ENCODE data around the gene APBA2.
A peak's percentile ranks its signal among the peaks of the same experiment; 100 is the strongest.

Gene APBA2

DNA sequence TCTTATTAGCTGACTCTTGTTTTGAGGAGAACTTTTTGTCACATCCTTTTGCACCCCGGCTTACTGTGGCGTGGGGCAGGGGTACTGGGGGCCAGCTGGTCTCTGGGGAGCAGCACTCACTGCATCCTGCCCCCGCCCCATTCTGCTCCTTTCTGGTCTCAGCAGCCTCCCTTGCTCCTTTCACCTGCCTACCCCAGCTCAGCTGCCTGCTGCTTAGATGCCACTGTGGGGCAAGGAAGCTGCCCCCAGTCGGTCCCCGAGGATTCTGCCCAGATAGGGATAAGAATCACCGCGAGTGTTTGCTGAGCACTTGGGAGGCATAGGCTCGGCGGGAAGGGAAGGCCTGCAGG lies 32.0 kb downstream of the APBA2 start:
- DNase-seq: peak; percentile 51

DNA sequence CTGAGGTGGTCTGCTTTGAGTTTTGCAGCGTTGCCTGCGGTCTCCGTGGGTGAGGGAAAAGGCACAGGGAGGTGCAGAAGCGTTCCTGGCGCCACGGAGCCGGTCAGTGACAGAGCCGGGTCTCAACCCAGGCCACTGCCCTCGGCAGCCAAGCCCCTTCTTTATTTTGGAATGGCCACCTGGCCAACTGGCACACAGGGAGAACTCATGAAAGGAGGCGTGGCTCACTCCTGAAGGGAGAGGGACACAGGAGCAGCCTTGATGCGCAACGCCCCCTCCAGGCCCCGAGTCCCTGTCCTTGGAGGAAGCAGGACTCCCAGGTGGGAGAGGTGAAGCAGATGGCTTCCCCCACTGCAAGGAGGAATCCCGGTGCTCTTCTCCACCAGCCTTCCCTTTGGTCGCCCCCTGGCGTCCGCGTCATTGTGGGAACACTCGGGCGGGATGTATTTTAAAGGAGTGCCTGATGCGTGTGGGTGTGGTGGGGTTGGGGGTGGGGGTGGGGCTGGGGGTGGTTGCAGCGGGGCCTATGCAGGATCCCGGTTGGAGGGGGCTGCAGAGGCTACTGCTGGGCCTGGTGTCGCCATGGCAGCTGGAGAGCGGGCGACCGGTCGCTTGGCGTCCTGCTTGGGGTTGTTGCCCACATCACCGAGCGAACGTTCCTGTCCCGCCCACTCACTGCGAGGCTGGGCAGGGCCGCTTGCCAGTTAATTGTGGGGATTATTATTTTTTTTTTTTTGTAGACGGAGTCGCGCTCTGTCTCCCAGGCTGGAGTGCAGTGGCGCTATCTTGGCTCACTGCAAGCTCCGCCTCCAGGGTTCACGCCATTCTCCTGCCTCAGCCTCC lies 32.6 kb downstream of the APBA2 start:
- peak; percentile 79 for DNase-seq

DNA sequence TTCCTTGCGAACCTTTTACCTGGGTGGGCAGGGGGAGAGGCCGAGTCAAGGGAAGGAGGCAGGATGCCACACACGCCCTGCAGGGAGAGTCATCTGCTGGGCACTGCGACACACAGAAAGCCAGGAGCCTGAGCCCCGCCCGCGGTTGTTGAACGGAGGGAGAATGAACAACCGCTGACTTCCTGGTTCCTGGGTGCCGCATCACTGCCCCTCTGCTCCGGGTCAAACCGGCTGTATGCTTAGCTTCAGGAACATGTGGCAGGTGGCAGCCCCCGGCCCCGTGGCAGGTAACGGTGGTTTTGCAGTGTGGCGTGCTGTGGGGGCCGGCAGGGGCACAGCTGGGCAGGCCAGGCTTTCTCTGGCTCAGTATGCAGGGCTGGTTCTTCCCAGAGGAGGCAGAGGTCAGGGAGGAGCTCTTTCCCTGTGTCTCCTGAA lies 33.4 kb downstream of the APBA2 start:
- peak; percentile 85 for DNase-seq

DNA sequence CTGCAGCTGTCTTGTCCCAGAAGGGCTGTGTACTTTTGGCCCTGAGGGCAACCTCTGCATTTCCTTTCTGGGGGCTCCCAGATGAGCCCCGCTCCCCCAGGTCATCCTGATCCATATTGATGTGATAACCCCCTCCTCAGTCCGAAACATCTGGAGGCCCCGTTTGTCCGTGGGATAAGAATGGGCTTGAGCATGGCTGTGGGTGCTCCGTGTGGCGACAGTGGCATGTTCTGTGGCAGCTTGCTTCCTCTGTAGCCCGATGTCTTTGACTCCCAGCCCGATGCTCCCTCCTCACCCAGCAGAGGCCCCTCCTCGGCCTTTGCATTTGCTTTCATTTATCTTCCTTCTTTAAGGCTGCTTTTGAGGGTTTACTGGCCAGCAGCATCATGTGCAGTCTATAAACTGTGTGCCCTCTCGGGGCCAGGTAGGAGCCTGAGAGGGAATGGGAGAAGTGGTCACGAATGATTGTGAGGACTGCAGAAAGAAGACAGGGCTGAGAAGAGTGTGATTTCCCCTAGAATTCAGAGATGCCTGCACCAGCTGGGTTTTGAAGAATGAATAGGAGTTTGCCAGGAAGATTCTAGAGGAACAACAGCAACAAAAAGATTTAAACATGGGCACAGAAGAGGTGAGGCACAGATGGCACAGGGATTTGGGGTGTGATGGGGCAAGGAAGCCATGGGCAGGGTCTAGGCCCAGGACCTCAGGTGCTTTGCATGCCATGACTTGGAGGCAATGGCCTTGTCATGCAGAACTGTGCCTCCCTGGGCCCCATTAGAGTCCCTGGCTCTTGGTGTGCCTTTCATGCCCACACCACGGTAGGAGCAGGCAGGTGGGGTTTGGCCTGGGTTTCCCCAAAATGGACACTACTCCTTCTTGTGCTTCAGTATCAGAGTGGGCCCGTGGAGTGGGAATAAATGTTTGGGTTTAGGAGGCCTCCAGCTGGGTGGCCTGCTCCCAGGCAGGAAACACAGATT lies 34.2 kb downstream of the APBA2 start:
- no peak for DNase-seq

DNA sequence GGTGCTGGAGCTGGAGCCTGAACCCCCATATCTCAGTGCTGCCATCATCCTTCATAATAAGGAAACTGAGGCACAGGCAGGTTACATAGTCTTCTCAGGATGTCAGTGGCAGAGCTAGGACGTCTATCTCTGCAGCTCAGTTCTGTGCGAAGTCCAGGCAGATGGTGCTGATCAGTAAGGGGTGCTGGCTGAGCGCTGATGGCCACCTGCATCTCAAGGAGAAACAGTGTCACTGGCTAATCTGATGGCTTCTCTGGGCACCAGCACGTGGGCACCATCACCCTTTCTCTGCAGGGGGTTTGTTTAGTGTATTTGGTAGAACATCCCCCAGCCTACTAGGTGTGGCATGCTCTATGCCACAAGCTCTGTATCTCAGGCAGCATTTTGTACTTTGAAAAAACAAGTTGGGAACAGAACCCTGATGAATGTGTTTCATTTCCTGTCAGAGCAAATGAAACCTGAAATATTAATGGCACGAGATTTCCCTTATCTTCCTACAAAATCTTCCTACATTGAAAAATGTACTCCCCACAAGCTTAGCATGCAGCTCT lies 35.1 kb downstream of the APBA2 start:
- DNase-seq: no peak

DNA sequence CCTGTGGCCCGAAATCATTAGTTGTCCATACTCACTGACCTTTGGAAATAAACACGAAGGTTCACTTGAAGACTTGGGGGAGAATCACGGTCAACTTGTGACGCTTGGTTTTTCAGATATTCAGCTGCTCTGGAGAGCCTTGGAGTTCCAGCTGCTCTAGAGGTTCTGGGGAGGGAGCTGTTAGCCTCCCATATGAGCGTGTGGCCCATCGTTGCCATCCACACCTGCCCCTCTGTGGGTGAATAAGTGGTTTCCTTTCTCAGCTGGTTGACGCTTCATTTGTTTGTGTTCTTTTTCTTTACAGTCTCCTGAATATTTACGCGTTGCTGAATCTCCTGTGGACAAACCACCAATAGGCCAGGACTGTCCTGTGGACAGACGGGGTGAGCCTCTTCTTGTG lies 35.6 kb downstream of the APBA2 start:
- no peak for DNase-seq

DNA sequence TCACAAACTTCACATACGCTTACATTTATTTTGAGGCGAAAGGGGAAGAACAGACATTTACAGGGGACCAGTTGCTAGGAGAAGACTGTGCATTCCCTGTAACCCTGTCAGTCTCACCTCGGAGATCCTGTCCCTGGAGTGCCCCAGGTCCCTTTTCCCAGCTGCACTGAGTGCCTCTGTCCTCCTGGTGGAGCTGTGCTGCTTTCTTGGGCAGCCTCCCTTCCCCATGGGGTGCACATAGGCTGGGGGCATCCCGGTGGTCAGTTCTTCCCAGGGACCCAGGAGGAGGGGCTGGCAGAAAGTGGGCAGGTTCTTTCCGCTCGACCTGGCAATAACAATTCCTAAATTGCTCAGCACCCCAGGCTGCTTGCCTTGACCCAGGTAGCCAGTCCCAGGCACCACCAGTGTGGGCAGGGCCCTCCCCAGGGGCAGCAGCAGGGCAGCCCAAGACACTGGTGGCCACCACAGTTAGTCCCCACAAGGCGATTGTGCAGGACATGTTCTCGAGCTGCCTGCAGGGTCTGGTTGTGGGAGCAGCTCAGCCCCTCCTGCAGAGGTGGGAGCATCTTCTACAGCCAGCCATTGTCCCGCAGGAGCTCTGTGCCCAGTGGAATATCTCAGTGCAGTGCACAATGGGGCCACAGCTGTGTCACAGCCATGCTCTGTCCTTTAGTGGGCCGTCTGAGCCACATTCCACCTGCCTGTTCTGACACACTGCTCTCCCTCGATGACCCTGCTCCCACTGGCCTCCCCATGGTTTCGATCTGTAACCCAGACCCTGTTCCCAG lies 36.3 kb downstream of the APBA2 start:
- peak; percentile 20 for DNase-seq

DNA sequence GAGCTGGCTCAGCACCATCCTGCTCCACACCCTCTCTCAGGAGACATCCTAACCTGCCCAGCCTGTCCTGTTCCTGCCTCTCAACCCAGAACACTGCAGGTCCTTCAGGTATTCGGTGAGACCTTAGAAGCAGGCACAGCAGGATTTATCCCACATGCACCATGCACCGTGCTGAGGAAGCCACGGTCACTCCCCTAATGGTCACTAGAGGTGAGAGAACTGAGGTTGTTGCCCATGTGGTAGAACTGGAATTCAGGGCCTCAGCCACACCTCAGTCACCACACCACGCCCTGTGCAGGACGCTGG lies 36.9 kb downstream of the APBA2 start:
- no peak for DNase-seq

DNA sequence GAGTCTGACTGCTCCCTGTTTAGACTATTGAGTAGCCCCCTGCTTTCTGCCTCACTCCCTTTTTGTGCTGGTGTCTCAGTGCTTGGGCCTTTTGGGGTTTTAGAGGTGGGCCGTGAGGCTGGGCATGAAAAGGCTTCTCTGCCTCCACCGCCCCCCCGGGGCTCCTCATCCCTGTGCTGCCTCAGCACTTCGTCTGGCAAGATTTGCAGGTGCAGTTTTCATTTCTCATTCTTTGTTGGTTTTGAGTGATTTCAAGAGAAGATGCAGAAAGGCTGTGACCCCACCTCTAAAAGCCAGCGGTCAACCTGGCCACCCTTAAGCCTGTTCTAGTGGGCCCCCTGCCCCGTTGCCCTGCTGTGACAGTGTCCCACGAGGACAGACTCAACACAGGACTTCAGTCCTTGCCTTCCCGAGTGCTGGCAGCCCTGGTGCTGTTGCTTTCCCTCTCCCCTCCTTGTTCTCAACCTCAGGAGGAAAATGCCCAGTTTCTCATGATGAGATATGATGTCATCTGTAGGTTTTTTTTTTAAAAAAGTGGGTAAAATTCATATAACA lies 38.0 kb downstream of the APBA2 start:
- DNase-seq: no peak

DNA sequence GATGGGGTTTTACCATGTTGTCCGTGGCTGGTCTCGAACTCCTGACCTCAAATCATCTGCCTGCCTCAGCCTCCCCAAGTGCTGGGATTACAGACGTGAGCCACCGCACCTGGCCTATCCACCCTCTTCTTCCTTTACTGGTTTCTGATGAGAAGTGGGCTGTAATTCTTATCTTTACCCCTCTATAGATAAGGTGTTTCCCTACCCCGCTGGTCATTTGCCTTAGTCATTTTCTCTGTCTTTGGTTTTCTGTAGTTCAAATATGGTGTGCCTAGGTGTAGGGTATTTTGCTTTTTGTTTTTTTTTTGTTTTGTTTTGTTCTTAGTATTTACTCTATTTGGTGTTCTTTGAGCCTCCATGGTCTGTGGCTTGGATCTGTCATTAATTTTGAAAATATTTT lies 41.3 kb downstream of the APBA2 start:
- DNase-seq: no peak

DNA sequence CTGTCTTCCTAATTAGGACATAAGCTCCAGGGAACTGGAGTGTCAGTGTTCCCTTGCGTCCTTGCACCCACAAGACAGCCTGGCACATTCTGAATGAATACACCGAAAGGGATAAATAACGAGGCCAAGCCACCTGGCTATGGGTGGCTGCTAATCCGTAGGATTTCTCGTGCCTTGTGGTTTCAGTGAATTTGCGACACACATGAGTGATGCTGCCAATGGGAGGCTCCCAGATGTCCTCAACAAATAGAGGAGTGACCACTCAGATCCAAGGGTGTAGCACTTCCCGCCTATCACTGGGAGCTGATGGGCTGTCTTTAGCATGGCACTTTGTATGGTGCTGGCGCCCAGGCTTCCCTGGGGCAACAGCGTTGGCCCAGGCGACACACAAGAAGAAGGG lies 43.4 kb downstream of the APBA2 start:
- DNase-seq: no peak

DNA sequence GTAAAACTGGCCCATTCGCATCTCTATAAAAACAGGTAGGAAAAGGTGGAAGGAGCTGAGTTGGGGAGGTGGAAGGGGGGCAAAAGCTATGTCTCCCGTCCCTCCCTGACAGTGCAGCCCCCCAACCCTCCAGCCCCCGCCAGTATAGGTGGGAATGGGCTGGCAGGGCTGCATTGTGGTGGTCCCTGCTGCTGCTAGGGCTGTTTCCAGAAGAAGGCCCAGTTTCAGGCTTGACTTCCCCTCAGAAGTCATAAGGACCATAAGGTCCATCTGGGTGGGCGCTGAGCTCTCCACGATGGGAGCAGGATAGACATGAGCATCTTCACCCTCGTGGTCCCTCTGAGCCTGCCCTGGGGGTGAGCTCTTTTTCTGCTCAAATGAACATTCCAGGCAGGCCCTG lies 44.2 kb downstream of the APBA2 start:
- DNase-seq: no peak

DNA sequence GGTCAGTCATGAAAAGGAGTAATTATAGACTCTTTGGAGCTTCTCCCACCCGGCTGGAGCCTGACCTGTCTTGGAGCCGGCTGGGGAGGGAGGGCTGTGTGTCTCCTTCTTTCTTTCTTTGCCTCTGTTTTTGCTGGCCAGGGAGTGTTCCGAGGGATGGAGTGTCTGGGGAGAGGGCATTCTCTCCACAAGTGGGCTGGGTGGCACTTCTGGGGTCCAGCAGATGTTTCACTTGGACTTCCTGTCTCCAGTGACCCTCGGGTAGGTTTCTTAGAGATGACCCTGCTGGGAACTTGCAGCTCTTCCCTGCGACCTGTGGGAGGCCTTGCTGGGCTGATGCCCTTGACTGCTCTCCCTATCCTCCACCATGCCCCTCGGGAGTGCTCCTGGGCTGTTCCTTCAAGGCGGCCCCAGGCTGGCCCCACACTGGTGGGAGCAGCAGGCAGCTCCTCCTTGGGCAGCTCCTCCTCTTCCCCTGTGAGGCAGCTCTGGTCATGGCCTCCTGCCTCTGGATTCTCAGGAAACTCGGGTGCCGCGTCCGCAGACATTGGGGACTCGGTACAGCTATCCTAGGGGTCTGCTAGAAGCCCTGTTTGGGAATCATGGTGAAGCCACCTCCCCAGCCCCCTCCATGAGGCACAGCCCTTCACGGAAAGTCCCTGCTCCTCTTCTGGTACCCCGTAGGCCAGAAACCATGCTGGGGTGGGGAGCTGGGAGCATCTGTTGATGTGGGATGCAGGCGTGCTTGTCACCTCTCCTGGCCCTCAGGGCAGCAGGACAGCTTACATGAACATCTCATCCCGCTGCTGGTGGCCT lies 44.9 kb downstream of the APBA2 start:
- no peak for DNase-seq

DNA sequence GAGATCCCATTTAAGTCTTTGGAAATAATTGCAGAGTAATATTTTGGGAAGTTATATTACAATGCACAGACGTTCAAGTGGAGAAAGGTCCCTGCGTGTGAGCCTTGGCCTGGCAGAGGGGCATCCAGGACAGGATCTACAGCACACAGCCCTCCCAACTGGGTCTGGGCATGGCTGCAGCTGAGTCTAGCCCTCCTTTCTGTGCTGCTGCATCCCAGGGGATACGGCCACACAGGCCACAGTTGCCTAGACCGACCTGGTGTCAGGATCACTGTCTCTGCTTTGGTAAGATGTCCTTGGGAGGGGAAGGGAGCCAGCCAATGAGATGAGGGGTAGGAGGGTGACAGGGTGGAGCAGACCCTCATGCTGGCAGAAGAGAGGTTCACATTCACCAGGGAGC lies 46.1 kb downstream of the APBA2 start:
- DNase-seq: no peak

DNA sequence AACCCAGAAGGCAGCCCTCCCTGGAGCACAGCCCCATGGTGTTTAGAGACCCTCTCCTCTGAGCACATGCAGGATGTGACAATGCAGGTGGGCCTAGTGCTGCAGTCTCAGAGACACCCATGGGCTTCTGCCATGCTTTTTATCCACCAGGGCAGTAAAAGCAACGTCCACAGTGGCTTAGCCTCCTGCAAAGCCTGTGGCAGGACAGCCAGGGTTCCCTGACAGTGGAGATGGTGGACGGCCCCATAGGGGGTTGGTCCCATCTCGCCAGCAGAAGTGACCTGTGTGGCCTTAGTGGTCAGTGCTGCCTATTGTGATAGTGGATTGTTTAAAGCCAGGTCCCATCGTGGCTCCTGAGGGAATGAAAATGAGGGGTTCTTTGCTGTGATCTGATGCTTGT lies 46.6 kb downstream of the APBA2 start:
- DNase-seq: no peak

DNA sequence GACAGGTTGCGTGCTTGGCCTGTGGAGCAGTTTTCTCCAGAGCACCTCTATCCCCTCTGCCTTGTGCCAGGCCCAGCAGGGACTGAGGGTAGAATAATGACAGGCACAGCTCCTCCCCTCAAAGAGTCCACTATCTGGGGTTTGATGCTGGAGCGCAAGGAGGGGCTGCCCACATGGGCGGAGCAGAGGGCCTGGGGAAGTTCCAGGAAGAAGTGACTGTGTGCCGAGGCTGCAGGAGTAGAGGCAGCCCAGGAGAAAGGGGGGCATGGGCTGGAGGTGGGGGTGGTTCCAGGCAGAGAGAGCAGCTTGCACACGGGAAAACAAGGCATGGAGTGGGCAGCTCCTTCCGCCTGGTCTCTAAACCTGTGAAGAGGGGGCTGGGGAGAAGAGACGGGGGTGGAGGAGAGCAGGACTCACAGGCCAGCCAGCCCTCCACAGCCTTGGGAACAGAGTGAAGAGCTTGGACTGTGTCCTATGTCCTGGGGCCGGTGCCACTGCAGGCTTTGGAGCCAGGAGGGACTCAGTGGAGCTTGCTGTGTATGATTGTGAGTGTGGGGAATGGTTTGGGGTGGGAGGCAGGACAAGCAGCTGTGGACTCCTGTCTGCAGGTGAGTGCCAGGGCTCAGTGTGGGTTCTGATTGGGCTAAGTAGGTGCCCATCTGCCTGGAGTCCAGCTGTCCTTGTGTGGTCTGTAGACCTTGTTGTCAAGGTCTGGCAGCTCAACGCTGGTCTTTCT lies 48.1 kb downstream of the APBA2 start:
- no peak for DNase-seq

DNA sequence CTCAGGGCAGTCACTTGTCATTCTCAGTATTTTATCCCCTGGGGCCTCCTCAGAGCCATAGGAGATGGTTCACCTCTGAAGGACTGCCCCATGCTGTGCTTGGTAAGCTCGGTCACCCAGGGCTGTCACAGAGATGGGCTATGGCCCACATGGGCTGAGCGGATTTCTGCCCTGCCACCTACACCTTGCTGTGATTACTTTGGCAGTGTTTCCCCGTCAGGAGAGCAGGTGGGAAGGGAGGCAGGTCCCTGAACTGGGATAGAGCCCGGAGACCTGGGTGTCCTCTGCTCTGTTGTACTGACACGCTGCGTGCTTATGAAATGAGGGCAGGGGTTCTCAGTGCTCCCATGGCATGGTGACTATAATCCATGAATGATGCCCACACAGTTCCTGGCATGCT lies 48.9 kb downstream of the APBA2 start:
- no peak for DNase-seq

DNA sequence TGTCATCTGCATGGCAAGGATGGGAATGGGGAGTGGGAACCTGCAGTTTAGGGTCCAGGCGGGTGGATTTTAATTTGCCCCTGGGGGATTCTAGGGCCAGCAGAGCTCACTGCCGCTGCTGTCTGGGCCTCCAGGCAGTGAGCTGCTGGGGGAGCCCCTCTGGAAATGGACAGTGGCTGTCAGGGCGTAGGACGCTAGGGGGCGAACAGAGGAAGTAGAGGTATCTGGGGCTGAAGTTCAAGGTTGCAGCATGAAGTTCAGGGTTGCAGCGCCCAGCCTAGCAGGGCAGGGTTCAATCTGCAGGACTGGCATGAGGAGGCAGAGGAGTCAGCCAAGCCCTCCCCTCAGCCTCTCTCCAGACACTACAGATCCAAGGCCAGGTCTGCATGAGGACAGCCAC lies 49.5 kb downstream of the APBA2 start:
- DNase-seq: no peak

DNA sequence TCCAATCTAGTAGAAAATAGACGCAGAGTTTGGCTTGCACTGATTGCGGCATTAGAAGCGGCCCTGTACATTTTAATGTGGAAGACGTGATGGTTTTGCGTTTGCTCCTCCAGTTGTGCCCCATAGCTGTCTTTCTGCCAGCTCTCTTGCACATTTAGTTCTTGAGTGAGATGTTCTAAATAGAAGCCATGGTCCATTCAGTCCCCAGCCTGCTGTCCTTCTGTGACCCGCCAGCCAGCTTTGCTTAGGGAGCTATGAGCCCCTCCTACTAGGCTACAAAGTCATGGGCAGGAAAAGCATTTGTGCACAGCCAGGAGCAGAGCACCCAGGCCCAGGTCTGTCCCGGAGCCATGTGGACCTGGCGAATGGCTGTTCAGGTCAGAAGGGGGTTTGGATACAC lies 50.3 kb downstream of the APBA2 start:
- no peak for DNase-seq

DNA sequence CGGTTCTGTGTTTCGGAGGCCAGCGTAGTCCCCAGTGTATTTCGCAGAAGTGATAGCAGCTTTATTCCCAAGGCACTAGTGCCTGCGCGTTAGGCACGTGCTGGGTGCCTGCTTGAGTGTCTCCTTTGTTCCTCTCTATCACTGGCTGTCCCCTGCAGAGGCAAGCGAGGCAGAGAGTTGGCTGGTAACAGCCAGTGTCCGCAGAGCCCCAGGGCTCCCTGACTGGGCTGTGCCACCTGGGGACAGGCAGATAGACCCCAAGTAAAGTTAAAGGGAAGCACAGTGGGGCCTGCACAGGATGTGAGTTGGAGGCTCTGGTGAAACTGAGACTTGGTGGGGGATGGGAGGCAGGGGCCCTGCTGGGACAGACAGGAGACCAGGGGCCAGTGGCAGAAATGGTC lies 50.7 kb downstream of the APBA2 start:
- DNase-seq: no peak

DNA sequence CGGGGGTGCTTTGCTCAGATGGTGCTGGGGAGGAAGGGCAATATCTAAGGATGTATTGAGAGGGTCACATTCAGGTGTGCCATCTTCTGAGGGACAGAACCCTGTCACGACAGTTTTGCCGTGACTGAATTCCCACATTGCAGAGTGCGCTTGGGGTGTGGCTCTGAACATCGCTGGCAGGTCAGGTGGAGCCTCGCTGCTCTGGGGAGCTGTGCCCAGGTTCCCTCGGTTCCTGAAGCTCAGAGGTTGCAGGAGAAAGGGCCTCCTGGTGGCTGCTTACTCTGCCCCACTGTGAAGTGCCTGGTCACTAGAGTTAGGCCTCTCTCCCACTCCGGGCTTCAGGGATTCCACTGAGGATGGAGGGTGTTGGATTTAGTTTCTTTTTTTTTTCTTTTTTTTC lies 51.5 kb downstream of the APBA2 start:
- DNase-seq: no peak
